GM23338 (cell line): ENCODE measurements around the gene SHISA9. TPM values are rescaled to one million over a fixed set of nuclear protein-coding genes. Genes with fewer than 3 reads are reported as not detected.

Experiments
- ATAC-seq: fragments of 200-7000 bp; cut with Tn5 transposase; 3 replicates; pipeline ENCODE4 v1.9.1; 2020
- DNase-seq: peaks from one replicate; pipeline ENCODE4 v3.0.0-alpha.2; 2015; ENCODE audit warnings: low spot score
- H2AFZ ChIP-seq: fragments of 200-600 bp; sonication (generic); 2 replicates; pipeline ENCODE4 v1.8.0; 2016; ENCODE audit warnings: antibody characterized with exemption, mild to moderate bottlenecking, moderate library complexity
- H3F3A ChIP-seq: fragments of 200-600 bp; sonication (generic); replicated peaks from 2 replicates; pipeline ENCODE4 v1.8.0; 2017; ENCODE audit warnings: antibody characterized with exemption, mixed run types, low read depth
- H3K27ac ChIP-seq: fragments of 200-600 bp; sonication (generic); 2 replicates; pipeline ENCODE4 v1.6.1; 2016; ENCODE audit warnings: low read depth
- H3K27me3 ChIP-seq: fragments of 200-600 bp; sonication (generic); 2 replicates; pipeline ENCODE4 v1.8.0; 2016; ENCODE audit warnings: mild to moderate bottlenecking, mixed run types, moderate library complexity; ENCODE audit not compliant: insufficient read depth
- H3K36me3 ChIP-seq: fragments of 200-600 bp; sonication (generic); 2 replicates; pipeline ENCODE4 v1.8.0; 2016; ENCODE audit warnings: mild to moderate bottlenecking; ENCODE audit not compliant: insufficient read depth
- H3K4me1 ChIP-seq: fragments of 200-600 bp; sonication (generic); 2 replicates; pipeline ENCODE4 v1.8.0; 2016; ENCODE audit warnings: mild to moderate bottlenecking, moderate library complexity; ENCODE audit not compliant: insufficient read depth
- H3K4me2 ChIP-seq: fragments of 200-600 bp; sonication (generic); 2 replicates; pipeline ENCODE4 v1.7.1; 2017; ENCODE audit warnings: mixed run types
- H3K4me3 ChIP-seq: fragments of 200-600 bp; sonication (generic); 2 replicates; pipeline ENCODE4 v1.6.1; 2016; ENCODE audit warnings: mixed run types
- H3K79me2 ChIP-seq: fragments of 200-600 bp; sonication (generic); replicated peaks from 2 replicates; pipeline ENCODE4 v1.8.0; 2017; ENCODE audit warnings: mild to moderate bottlenecking; ENCODE audit not compliant: insufficient read depth
- H3K9me2 ChIP-seq: fragments of 200-600 bp; sonication (generic); 2 replicates; pipeline ENCODE4 v1.8.0; 2017; ENCODE audit not compliant: insufficient read depth
- H4K20me1 ChIP-seq: fragments of 200-600 bp; sonication (generic); replicated peaks from 2 replicates; pipeline ENCODE4 v1.8.0; 2017; ENCODE audit warnings: mild to moderate bottlenecking; ENCODE audit not compliant: insufficient read depth
- H3K27ac Mint-ChIP-seq: 2 replicates; pipeline ENCODE4 v1.8.0; 2020; ENCODE audit warnings: inconsistent platforms, mild to moderate bottlenecking, moderate library complexity, mixed read lengths
- H3K27me3 Mint-ChIP-seq: 3 replicates; pipeline ENCODE4 v1.8.0; 2022; ENCODE audit warnings: low read depth, mild to moderate bottlenecking, moderate library complexity, mixed read lengths, inconsistent platforms; ENCODE audit not compliant: insufficient read depth, poor library complexity
- H3K36me3 Mint-ChIP-seq: 3 replicates; pipeline ENCODE4 v1.8.0; 2021; ENCODE audit warnings: low read depth, mild to moderate bottlenecking, inconsistent platforms, moderate library complexity, mixed read lengths
- H3K4me1 Mint-ChIP-seq: 3 replicates; pipeline ENCODE4 v1.8.0; 2020; ENCODE audit warnings: mild to moderate bottlenecking, inconsistent platforms, mixed read lengths
- H3K4me3 Mint-ChIP-seq: 3 replicates; pipeline ENCODE4 v1.8.0; 2021; ENCODE audit warnings: moderate library complexity, mild to moderate bottlenecking, inconsistent platforms, mixed read lengths
- H3K9me3 Mint-ChIP-seq: 3 replicates; pipeline ENCODE4 v1.8.0; 2020; ENCODE audit warnings: moderate library complexity, mild to moderate bottlenecking, inconsistent platforms, mixed read lengths
- CREB1 ChIP-seq: fragments of 250-450 bp; sonication (Bioruptor Pico); IDR thresholded peaks from 2 replicates; pipeline ENCODE4 v1.5.0; 2020; ENCODE audit warnings: low read depth, mild to moderate bottlenecking, moderate library complexity
- JUNB ChIP-seq: IDR thresholded peaks from one replicate; pipeline ENCODE4 v1.6.1; 2016; ENCODE audit warnings: antibody characterized with exemption; ENCODE audit not compliant: unreplicated experiment
- NANOG ChIP-seq: IDR thresholded peaks from 2 replicates; pipeline ENCODE4 v1.6.1; 2016; ENCODE audit warnings: antibody characterized with exemption, borderline replicate concordance
- POLR2AphosphoS5 ChIP-seq: IDR thresholded peaks from 2 replicates; pipeline ENCODE4 v1.6.1; 2016; ENCODE audit warnings: antibody characterized with exemption, low read depth
- REST ChIP-seq: IDR thresholded peaks from one replicate; pipeline ENCODE4 v1.6.1; 2018; ENCODE audit warnings: antibody characterized with exemption; ENCODE audit not compliant: unreplicated experiment
- ZNF114 ChIP-seq: fragments of 250-450 bp; sonication (Bioruptor Pico); IDR thresholded peaks from 2 replicates; pipeline ENCODE4 v1.5.0; 2020; ENCODE audit warnings: mild to moderate bottlenecking, moderate library complexity
- ZNF331 ChIP-seq: fragments of 250-450 bp; sonication (Bioruptor Pico); IDR thresholded peaks from 2 replicates; pipeline ENCODE4 v1.5.0; 2020; ENCODE audit warnings: low read depth, mild to moderate bottlenecking, moderate library complexity
- polyA plus RNA-seq: library from polyadenylated mRNA; unstranded; fragments of >200 nt; fragmentation: Nextera tagmentation; extraction: Ambion mirVana; gene quantifications from 2 replicates; pipeline ENCODE4 v1.2.1, GENCODE V29; 2016
- total RNA-seq: library from RNA; depleted of rRNA; stranded (reverse); fragments of >200 nt; shearing (Covaris generic); gene quantifications from 2 replicates; pipeline ENCODE4 v1.2.3, GENCODE V29; 2014
- TF ChIP-seq, protein P1 (sequence below): fragments of 250-450 bp; sonication (Bioruptor Pico); IDR thresholded peaks from 2 replicates; pipeline ENCODE4 v1.5.0; 2020; ENCODE audit warnings: mild to moderate bottlenecking, moderate library complexity
- TF ChIP-seq, protein P2 (sequence below): IDR thresholded peaks from 2 replicates; pipeline ENCODE4 v1.6.1; 2016; ENCODE audit warnings: antibody characterized with exemption

Gene SHISA9
- total and polyA plus RNA-seq, 2 experiments from 2014 or later = 10.4 to 45.6 TPM

- DNase-seq (no peak), ATAC-seq (peak; percentile 37)
- Histone ChIP-seq H3K79me2 (peaks cover 64% of the 10 kb centered on the region), H3F3A (no peaks in the 10 kb centered on the region), H3K4me2 (peak overlapping the region; percentile 43), H3K27me3 (no peaks in the 10 kb centered on the region), H3K9me2 (no peaks in the 10 kb centered on the region), H3K36me3 (no peaks in the 10 kb centered on the region), H4K20me1 (peaks cover 9% of the 10 kb centered on the region), H3K27ac (peak overlapping the region; percentile 84; the same call in 1 of the 2 replicates), H2AFZ (no peak overlapping the region), H3K4me3 (no peak overlapping the region), H3K4me1 (peaks cover 20% of the 10 kb centered on the region)
- Mint-ChIP-seq H3K27ac (no peak overlapping the region; the same call in 1 of the 2 replicates), H3K4me3 (no peak overlapping the region), H3K9me3 (no peaks in the 10 kb centered on the region), H3K4me1 (peaks cover 28% of the 10 kb centered on the region), H3K27me3 (peaks cover 6% of the 10 kb centered on the region), H3K36me3 (peaks cover 2% of the 10 kb centered on the region; the same call in 1 of the 3 replicates)
- TF ChIP-seq CREB1 (CRISPR knock-in tag) = no peak
- TF ChIP-seq JUNB = no peak
- no peak for TF ChIP-seq REST
- TF ChIP-seq, protein P1, sequence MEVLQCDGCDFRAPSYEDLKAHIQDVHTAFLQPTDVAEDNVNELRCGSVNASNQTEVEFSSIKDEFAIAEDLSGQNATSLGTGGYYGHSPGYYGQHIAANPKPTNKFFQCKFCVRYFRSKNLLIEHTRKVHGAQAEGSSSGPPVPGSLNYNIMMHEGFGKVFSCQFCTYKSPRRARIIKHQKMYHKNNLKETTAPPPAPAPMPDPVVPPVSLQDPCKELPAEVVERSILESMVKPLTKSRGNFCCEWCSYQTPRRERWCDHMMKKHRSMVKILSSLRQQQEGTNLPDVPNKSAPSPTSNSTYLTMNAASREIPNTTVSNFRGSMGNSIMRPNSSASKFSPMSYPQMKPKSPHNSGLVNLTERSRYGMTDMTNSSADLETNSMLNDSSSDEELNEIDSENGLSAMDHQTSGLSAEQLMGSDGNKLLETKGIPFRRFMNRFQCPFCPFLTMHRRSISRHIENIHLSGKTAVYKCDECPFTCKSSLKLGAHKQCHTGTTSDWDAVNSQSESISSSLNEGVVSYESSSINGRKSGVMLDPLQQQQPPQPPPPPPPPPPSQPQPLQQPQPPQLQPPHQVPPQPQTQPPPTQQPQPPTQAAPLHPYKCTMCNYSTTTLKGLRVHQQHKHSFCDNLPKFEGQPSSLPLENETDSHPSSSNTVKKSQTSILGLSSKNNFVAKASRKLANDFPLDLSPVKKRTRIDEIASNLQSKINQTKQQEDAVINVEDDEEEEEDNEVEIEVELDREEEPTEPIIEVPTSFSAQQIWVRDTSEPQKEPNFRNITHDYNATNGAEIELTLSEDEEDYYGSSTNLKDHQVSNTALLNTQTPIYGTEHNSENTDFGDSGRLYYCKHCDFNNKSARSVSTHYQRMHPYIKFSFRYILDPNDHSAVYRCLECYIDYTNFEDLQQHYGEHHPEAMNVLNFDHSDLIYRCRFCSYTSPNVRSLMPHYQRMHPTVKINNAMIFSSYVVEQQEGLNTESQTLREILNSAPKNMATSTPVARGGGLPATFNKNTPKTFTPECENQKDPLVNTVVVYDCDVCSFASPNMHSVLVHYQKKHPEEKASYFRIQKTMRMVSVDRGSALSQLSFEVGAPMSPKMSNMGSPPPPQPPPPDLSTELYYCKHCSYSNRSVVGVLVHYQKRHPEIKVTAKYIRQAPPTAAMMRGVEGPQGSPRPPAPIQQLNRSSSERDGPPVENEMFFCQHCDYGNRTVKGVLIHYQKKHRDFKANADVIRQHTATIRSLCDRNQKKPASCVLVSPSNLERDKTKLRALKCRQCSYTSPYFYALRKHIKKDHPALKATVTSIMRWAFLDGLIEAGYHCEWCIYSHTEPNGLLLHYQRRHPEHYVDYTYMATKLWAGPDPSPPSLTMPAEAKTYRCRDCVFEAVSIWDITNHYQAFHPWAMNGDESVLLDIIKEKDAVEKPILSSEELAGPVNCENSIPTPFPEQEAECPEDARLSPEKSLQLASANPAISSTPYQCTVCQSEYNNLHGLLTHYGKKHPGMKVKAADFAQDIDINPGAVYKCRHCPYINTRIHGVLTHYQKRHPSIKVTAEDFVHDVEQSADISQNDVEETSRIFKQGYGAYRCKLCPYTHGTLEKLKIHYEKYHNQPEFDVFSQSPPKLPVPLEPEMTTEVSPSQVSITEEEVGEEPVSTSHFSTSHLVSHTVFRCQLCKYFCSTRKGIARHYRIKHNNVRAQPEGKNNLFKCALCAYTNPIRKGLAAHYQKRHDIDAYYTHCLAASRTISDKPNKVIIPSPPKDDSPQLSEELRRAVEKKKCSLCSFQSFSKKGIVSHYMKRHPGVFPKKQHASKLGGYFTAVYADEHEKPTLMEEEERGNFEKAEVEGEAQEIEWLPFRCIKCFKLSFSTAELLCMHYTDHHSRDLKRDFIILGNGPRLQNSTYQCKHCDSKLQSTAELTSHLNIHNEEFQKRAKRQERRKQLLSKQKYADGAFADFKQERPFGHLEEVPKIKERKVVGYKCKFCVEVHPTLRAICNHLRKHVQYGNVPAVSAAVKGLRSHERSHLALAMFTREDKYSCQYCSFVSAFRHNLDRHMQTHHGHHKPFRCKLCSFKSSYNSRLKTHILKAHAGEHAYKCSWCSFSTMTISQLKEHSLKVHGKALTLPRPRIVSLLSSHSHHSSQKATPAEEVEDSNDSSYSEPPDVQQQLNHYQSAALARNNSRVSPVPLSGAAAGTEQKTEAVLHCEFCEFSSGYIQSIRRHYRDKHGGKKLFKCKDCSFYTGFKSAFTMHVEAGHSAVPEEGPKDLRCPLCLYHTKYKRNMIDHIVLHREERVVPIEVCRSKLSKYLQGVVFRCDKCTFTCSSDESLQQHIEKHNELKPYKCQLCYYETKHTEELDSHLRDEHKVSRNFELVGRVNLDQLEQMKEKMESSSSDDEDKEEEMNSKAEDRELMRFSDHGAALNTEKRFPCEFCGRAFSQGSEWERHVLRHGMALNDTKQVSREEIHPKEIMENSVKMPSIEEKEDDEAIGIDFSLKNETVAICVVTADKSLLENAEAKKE (CRISPR knock-in tag) = no peak
- no peak for TF ChIP-seq NANOG
- no peak for TF ChIP-seq POLR2AphosphoS5
- TF ChIP-seq ZNF114 = no peak
- TF ChIP-seq, protein P2, sequence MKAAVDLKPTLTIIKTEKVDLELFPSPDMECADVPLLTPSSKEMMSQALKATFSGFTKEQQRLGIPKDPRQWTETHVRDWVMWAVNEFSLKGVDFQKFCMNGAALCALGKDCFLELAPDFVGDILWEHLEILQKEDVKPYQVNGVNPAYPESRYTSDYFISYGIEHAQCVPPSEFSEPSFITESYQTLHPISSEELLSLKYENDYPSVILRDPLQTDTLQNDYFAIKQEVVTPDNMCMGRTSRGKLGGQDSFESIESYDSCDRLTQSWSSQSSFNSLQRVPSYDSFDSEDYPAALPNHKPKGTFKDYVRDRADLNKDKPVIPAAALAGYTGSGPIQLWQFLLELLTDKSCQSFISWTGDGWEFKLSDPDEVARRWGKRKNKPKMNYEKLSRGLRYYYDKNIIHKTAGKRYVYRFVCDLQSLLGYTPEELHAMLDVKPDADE = no peak
- no peak for TF ChIP-seq ZNF331
Measured at GRCh38 chr16:12971241-12971640, 69.8 kb downstream of the SHISA9 start.
